Tongue (tissue), 1 donor: ENCODE measurements around the gene MACROH2A2. TPM values are rescaled to one million over a fixed set of nuclear protein-coding genes. Genes with fewer than 3 reads are reported as not detected.

ENCODE experiments used
- total RNA-seq: library from RNA; depleted of rRNA; stranded (reverse); fragments of >200 nt; gene quantifications from one replicate; pipeline ENCODE4 v1.2.3, GENCODE V29; 2014

The MACROH2A2 gene
- total RNA-seq, 1 donor from 2014 or later = 18.9 TPM

Other genes starting within 250 kb of the MACROH2A2 start
- 2.4 TPM for gene AIFM2, start 80.0 kb downstream of the MACROH2A2 start, total RNA-seq
- 14.0 TPM for gene TYSND1, start 93.9 kb downstream of the MACROH2A2 start, total RNA-seq
- gene SAR1A, start 117.7 kb downstream of the MACROH2A2 start, total RNA-seq = 121 TPM
- gene PPA1, start 180.6 kb downstream of the MACROH2A2 start, total RNA-seq = 83.2 TPM
- gene NPFFR1, start 231.2 kb downstream of the MACROH2A2 start, total RNA-seq = not detected